HG03439 (cell line): ENCODE results near the gene TMEM255A.
A peak's percentile ranks its signal among the peaks of the same experiment; 100 is the strongest.

ENCODE experiments used
- ATAC-seq: cut with Tn5 transposase; IDR thresholded peaks from one replicate; pipeline ENCODE4 v1.9.1; 2021; ENCODE audit warnings: mild to moderate bottlenecking, moderate library complexity; ENCODE audit not compliant: unreplicated experiment

Gene TMEM255A

GRCh38 chrX:120271218-120271617 is 40.0 kb downstream of the TMEM255A start:
- ATAC-seq, result no peak

- no peak for ATAC-seq
Observed at GRCh38 chrX:120270567-120270966, 40.7 kb downstream of the TMEM255A start.

DNA sequence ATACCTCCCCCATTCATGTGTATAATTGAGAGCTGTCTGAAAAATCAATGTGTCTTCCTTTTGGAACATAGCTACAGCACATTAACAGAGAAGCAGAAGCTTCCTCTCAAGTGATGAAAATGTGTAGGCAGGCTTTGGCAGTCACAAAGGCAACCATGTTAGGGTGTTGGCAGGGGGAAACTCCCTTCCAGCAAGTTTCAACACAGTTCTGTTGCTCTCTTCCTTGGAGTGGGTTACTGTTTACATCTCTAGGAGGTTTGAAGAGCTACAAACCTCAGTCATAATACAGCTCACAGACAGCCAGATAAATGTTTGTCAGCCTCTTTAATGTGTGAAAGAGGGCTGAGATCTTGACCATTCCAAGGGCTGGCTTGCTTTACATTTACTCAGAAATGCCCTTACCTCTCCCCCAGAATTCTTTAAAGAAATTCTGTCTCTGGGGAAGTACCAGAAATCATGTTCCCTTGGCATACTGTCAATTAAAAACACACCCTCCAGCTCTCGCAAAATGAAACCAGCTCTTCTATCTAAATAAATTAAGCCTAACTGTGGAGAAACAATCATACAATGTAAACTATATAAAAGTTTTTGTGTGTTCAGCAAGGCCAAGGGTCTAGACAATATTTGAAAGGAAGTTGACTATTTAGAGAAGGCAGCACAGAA is 41.8 kb downstream of the TMEM255A start:
- no peak for ATAC-seq

GRCh38 chrX:120264341-120264740 is 46.9 kb downstream of the TMEM255A start:
- ATAC-seq, result no peak

GRCh38 chrX:120262859-120263708 is 48.2 kb downstream of the TMEM255A start:
- no peak for ATAC-seq

DNA sequence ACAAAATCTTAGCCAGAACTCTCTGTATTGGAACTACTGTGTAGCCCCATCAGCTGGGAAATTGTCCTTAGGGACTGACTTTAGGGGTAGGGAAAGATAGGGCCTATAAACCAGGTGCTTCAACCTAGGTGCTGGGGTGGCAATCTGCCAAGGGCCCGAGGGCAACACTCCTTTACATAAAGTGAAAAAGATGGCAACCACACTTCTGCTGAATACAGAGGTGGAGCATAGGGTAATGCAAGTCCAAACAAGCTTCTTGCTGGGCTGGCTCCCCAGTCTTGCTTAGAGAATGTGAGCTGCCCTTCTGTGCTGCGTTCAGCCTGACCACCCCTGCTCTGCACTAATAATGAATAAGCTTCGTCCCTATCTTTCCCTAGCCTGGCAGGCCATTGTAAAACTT is 50.9 kb downstream of the TMEM255A start:
- ATAC-seq, result no peak

DNA sequence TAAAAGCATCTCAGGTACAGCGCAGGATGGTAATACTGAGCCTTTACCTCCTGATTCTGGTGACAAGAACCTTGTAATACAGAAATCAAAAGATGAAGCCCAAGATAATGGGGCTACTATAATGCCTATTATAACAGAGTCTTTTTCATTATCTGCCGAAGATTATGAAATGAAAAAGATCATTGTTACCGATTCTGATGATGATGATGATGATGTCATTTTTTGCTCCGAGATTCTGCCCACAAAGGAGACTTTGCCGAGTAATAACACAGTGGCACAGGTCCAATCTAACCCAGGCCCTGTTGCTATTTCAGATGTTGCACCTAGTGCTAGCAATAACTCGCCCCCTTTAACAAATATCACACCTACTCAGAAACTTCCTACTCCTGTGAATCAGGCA is 57.5 kb downstream of the TMEM255A start:
- ATAC-seq, result no peak

- ATAC-seq, result no peak
Observed at GRCh38 chrX:120251471-120252011, 59.7 kb downstream of the TMEM255A start.

- peak; percentile 99 for ATAC-seq
Observed at GRCh38 chrX:120250522-120251271, 60.6 kb downstream of the TMEM255A start, which contains the start of gene ZBTB33. Gene ZBTB33, plus strand, starts transcription at chrX:120250812. Its CDS starts 2,604 bp downstream, at chrX:120253416.

DNA sequence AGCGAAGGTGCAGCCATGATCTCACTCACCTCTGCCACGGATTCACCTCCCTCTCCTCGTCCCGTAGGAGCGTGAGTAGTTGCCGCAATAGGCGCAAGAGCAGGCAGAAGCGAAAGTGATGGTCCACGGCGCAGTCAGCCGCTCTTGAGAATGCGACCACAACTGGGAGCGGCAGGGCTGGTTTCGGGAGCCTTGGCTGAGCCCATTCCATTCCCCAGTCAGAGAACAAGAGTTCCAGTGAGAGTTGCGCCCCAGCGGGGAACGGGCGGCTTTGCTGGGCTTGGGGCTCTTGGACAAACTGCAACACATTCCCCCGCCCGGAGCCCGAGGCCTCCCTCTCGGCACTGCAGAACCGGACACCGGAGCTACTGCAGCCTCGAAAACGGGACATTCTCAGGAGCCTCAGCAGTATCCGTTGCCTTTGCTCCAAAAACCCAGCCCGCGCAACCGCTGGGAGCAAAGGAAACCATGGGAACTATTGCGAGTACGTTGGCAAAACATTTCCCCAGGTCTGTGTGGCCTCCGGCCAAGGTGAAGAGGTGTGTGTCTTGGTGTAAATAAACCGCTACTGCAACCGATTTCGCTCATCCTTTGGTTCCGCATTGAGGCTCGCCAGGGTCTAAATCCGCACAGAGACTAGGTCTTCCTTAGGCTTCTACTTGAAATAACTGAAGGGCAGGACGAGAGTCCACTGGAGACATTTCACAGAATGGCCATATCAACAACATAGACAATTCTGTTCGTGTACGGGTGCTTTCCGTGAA is 66.3 kb downstream of the TMEM255A start:
- peak; percentile 79 for ATAC-seq

- ATAC-seq, result peak; percentile 20
Observed at GRCh38 chrX:120244395-120244734, 66.9 kb downstream of the TMEM255A start.

DNA sequence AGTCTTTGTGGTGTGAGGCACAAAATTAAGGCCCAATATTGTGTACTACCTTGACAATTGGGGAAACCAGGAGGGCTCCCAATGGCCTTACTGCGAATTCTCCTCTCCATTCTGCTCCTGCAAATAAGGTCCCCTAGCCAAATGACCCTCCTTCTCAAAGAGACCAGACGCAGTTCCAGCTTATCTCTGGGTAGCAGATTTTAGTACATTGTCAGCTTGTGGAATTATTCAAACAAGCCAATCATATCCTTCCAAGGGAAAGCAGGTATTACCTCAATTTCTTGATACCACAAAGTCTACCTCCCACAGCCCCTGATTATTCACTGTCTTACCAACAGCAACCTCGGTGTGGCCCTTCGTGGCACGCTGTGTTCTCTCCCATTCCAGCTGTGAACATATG is 68.4 kb downstream of the TMEM255A start:
- no peak for ATAC-seq

DNA sequence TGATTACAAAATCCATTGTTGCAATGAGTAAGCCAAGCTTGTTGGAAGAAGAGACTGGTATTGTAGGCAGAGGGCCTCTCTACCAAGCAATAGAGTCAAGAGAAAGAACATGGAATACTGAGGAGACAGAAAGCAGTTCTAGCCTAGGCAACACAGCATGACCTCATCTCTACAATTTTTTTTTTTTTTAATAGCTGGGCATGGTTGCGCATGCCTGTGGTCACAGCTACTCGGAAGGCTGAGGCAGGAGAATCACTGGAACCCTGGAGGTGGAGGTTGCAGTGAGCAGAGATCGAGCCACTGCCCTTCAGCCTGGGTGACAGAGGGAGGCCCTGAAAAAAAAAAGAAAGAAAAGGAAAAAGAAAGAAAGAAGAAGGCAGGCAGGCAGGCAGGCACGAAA is 72.3 kb downstream of the TMEM255A start:
- ATAC-seq, result no peak

GRCh38 chrX:120236687-120237479 is 74.4 kb downstream of the TMEM255A start:
- no peak for ATAC-seq

- no peak for ATAC-seq
Observed at GRCh38 chrX:120235284-120235683, 76.0 kb downstream of the TMEM255A start.

DNA sequence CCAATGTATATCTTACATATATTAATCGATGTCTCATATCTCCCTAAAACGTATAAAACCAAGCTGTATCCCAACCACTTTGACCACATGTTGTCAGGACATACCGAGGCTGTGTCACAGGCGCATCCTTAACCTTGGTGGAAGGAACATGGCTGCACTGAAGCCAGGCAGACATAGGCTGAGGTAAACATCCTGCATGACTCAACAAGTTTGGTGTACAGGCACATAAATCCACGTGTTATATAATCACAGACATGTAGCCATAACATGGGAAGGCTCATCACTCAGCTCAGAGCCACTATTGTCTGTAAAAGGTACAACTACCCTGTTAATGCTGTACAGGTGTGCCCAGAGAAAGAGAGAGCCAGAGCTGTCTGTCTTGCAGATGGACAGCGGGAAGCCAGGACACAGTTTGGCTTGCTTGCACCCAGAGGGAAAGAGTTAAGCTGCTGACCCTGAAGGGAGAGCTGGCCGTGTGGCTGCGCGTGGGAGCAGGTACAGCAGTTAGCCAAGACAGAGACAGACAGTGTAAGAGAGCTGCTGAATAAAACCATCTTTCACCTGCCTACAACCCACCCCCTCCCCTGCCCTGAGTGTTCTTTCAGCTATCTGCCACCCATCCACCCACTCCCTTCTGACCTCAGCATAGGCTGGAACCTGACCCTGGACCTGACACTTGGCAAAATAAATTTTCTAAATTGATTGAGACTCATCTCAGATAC is 82.9 kb downstream of the TMEM255A start:
- ATAC-seq, result no peak

GRCh38 chrX:120224388-120224787 is 86.9 kb downstream of the TMEM255A start:
- no peak for ATAC-seq

GRCh38 chrX:120223374-120223773 is 87.9 kb downstream of the TMEM255A start:
- ATAC-seq, result no peak
